MM.1S (cell line): Measurements from ENCODE around the gene AGO3.

ENCODE experiments used
- DNase-seq: peaks from one replicate; pipeline ENCODE4 v3.0.0-alpha.2; 2015
- H2AFZ ChIP-seq: fragments of 300-600 bp; sonication (generic); 2 replicates; pipeline ENCODE4 v1.6.0; 2016; ENCODE audit warnings: antibody characterized with exemption, low read length
- H3F3A ChIP-seq: fragments of 300-600 bp; sonication (generic); 2 replicates; pipeline ENCODE4 v1.6.1; 2016; ENCODE audit warnings: mild to moderate bottlenecking, antibody characterized with exemption, low read length, moderate library complexity, mixed read lengths; ENCODE audit not compliant: insufficient read depth
- H3K27ac ChIP-seq: fragments of 300-600 bp; sonication (generic); 2 replicates; pipeline ENCODE4 v1.5.1; 2016; ENCODE audit warnings: mild to moderate bottlenecking, low read length
- H3K27me3 ChIP-seq: fragments of 300-600 bp; sonication (generic); replicated peaks from 2 replicates; pipeline ENCODE4 v1.6.0; 2016; ENCODE audit warnings: low read length; ENCODE audit not compliant: insufficient read depth
- H3K36me3 ChIP-seq: fragments of 300-600 bp; sonication (generic); replicated peaks from 2 replicates; pipeline ENCODE4 v1.6.1; 2016; ENCODE audit warnings: mild to moderate bottlenecking, low read length, mixed read lengths; ENCODE audit not compliant: insufficient read depth
- H3K4me1 ChIP-seq: fragments of 300-600 bp; sonication (generic); 2 replicates; pipeline ENCODE4 v1.6.1; 2016; ENCODE audit warnings: low read length, mixed read lengths
- H3K4me2 ChIP-seq: fragments of 300-600 bp; sonication (generic); 2 replicates; pipeline ENCODE4 v1.6.0; 2016; ENCODE audit warnings: low read depth, low read length
- H3K4me3 ChIP-seq: fragments of 300-600 bp; sonication (generic); 2 replicates; pipeline ENCODE4 v1.5.1; 2016; ENCODE audit warnings: low read length, mixed read lengths
- H3K79me2 ChIP-seq: fragments of 300-600 bp; sonication (generic); 2 replicates; pipeline ENCODE4 v1.6.1; 2016; ENCODE audit warnings: mixed run types, low read length, mixed read lengths
- H3K9ac ChIP-seq: fragments of 300-600 bp; sonication (generic); 2 replicates; pipeline ENCODE4 v1.6.1; 2016; ENCODE audit warnings: low read length, mixed read lengths
- H3K9me2 ChIP-seq: fragments of 300-600 bp; sonication (generic); replicated peaks from 2 replicates; pipeline ENCODE4 v1.6.1; 2016; ENCODE audit warnings: mild to moderate bottlenecking, low read length, mixed read lengths; ENCODE audit not compliant: insufficient read depth
- H3K9me3 ChIP-seq: fragments of 300-600 bp; sonication (generic); replicated peaks from 2 replicates; pipeline ENCODE4 v1.6.1; 2016; ENCODE audit warnings: mild to moderate bottlenecking, low read length, mixed read lengths; ENCODE audit not compliant: insufficient read depth
- H4K20me1 ChIP-seq: fragments of 300-600 bp; sonication (generic); 2 replicates; pipeline ENCODE4 v1.6.1; 2016; ENCODE audit warnings: mild to moderate bottlenecking, low read length, moderate library complexity, mixed read lengths; ENCODE audit not compliant: insufficient read depth
- CTCF ChIP-seq: fragments of 300-600 bp; sonication (generic); IDR thresholded peaks from 2 replicates; pipeline ENCODE4 v1.5.1; 2016; ENCODE audit warnings: antibody characterized with exemption, low read length, mixed read lengths
- EZH2 ChIP-seq: fragments of 300-600 bp; sonication (generic); optimal IDR thresholded peaks from 2 replicates; pipeline ENCODE3; 2017; ENCODE audit warnings: low read depth, mild to moderate bottlenecking, antibody characterized with exemption, low read length, mixed read lengths
- EZH2phosphoT487 ChIP-seq: fragments of 300-600 bp; sonication (generic); IDR thresholded peaks from 2 replicates; pipeline ENCODE4 v1.6.1; 2018; ENCODE audit warnings: antibody characterized with exemption, low read length

Gene AGO3

DNA sequence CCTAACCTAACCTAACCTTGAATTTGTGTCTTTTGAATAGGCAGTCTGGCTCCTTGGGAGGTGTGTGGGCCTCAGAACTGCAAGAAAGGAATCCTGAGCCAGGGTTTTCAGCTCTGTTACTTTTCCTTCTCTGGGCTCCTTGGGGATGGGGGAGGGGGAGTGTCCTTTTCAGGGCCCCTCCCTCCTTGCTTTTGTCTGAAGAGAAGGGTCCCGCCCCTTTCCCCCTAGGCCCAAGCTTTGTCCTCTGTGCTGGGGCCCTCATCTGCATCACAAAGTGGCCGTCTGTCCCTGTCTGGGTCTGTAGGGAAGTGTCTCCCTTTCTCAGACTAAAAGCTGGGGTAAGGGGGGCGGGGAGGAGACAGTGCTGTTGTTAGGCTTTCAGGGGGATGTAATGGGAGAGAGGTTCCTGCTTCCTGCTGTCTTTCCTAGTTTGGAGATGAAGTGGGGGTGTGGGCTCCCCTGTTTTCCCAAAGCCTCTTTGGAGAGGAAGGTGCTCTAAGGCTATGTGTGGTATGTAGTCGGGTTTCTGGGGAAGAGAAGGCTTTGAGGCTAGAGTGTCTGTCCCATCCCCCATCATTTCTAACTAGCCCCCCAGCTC is 44.8 kb upstream of the AGO3 start:
- no peaks in the 10 kb centered on the region for H3K9me3 ChIP-seq
- H3K9ac ChIP-seq: no peak overlapping the region
- no peaks in the 10 kb centered on the region for H3K27me3 ChIP-seq
- H3K27ac ChIP-seq: no peak overlapping the region
- no peaks in the 10 kb centered on the region for H3K9me2 ChIP-seq
- no peak overlapping the region for H3K4me3 ChIP-seq
- no peak overlapping the region for H3K4me2 ChIP-seq
- no peaks in the 10 kb centered on the region for H4K20me1 ChIP-seq
- no peak for DNase-seq
- H3K36me3 ChIP-seq: no peaks in the 10 kb centered on the region
- peaks cover 23% of the 10 kb centered on the region for H3K79me2 ChIP-seq
- no peak overlapping the region for H2AFZ ChIP-seq
- no peaks in the 10 kb centered on the region for H3K4me1 ChIP-seq
- TF ChIP-seq EZH2phosphoT487 (no peak), CTCF (no peak), EZH2 (no peak)
- 0 out of 2 replicates have a peak, but pooled peaks cover under 1% of the 10 kb centered on the region for H3F3A ChIP-seq

- Histone ChIP-seq H3F3A (no peaks in the 10 kb centered on the region), H2AFZ (no peak overlapping the region), H3K9ac (no peak overlapping the region), H3K36me3 (no peaks in the 10 kb centered on the region), H3K4me3 (no peak overlapping the region), H4K20me1 (no peaks in the 10 kb centered on the region), H3K27ac (no peak overlapping the region), H3K9me3 (no peaks in the 10 kb centered on the region), H3K27me3 (no peaks in the 10 kb centered on the region), H3K9me2 (no peaks in the 10 kb centered on the region), H3K79me2 (peaks cover 23% of the 10 kb centered on the region), H3K4me2 (no peak overlapping the region), H3K4me1 (no peaks in the 10 kb centered on the region)
- no peak for DNase-seq
- TF ChIP-seq EZH2 (no peak), EZH2phosphoT487 (no peak), CTCF (no peak)
Observed at GRCh38 chr1:35886577-35887431, 44.1 kb upstream of the AGO3 start.

GRCh38 chr1:35887508-35887907 is 43.4 kb upstream of the AGO3 start:
- H3K4me3 ChIP-seq: no peak overlapping the region
- H4K20me1 ChIP-seq: no peaks in the 10 kb centered on the region
- no peak overlapping the region for H3K9ac ChIP-seq
- TF ChIP-seq CTCF (no peak), EZH2phosphoT487 (no peak), EZH2 (no peak)
- no peaks in the 10 kb centered on the region for H3K9me2 ChIP-seq
- no peak overlapping the region for H3K4me2 ChIP-seq
- H3K9me3 ChIP-seq: no peaks in the 10 kb centered on the region
- H3K27ac ChIP-seq: no peak overlapping the region
- H3K36me3 ChIP-seq: no peaks in the 10 kb centered on the region
- H3K27me3 ChIP-seq: no peaks in the 10 kb centered on the region
- H3K4me1 ChIP-seq: no peaks in the 10 kb centered on the region
- no peak overlapping the region for H2AFZ ChIP-seq
- no peaks in the 10 kb centered on the region for H3F3A ChIP-seq
- DNase-seq: no peak
- peaks cover 23% of the 10 kb centered on the region for H3K79me2 ChIP-seq
